Epithelial cell of alveolus of lung (primary cell): ENCODE data around the gene ABHD16A. TPM values are rescaled to one million over a fixed set of nuclear protein-coding genes. Genes with fewer than 3 reads are reported as not detected.

Experiments
- total RNA-seq: library from RNA; depleted of rRNA; stranded (reverse); fragments of >200 nt; gene quantifications from 2 replicates; pipeline ENCODE4 v1.2.1, GENCODE V29; 2015

Gene ABHD16A
- total RNA-seq = 28.1 and 28.7 TPM in 2 replicates

GRCh38 chr6:31702819-31703716 lies at the start of gene ABHD16A:
TSS of gene ABHD16A (minus strand) at chr6:31703324. CDS start at chr6:31703281, 43 bp downstream.

GRCh38 chr6:31739639-31740396 lies 36.7 kb upstream of the ABHD16A start, which contains the start of gene MSH5:
TSS of gene MSH5 (plus strand) at chr6:31740005. CDS start at chr6:31740467, 462 bp downstream.

GRCh38 chr6:31736021-31736767 lies 33.1 kb upstream of the ABHD16A start, which contains the start of gene CLIC1:
TSS of gene CLIC1 (minus strand) at chr6:31736530. CDS start at chr6:31736300, 230 bp downstream.

GRCh38 chr6:31728767-31729514 lies 25.8 kb upstream of the ABHD16A start, which contains the start of gene DDAH2:
TSS of gene DDAH2 (minus strand) at chr6:31729299. CDS start at chr6:31729161, 138 bp downstream.

GRCh38 chr6:31723245-31723979 lies 20.3 kb upstream of the ABHD16A start, which contains the start of gene MPIG6B:
TSS of gene MPIG6B (plus strand) at chr6:31723373. CDS start at chr6:31723384, 11 bp downstream.

GRCh38 chr6:31721351-31722020 lies 18.4 kb upstream of the ABHD16A start, which contains the start of gene LY6G6C:
TSS of gene LY6G6C (minus strand) at chr6:31721746. CDS start at chr6:31721679, 67 bp downstream.

GRCh38 chr6:31715022-31715958 lies 12.2 kb upstream of the ABHD16A start, which contains the start of gene LY6G6D:
TSS of gene LY6G6D (plus strand) at chr6:31715348. CDS start at chr6:31715356, 8 bp downstream.

GRCh38 chr6:31706599-31706998 lies 3.5 kb upstream of the ABHD16A start, which contains the start of gene LY6G6F:
TSS of gene LY6G6F (plus strand) at chr6:31706866. CDS start at chr6:31706907, 41 bp downstream.

GRCh38 chr6:31680226-31681134 lies 22.6 kb downstream of the ABHD16A start, which contains the start of gene LY6G5C:
TSS of gene LY6G5C (minus strand) at chr6:31681067. CDS start at chr6:31680373, 694 bp downstream.

GRCh38 chr6:31669676-31670075 lies 33.4 kb downstream of the ABHD16A start, which contains the start of gene LY6G5B:
TSS of gene LY6G5B (plus strand) at chr6:31669976. CDS start at chr6:31670951, 975 bp downstream.

GRCh38 chr6:31665501-31666336 lies 37.4 kb downstream of the ABHD16A start, which contains the start of gene CSNK2B:
TSS of gene CSNK2B (plus strand) at chr6:31666080. CDS start at chr6:31666832, 752 bp downstream.

GRCh38 chr6:31664790-31665500 lies 38.2 kb downstream of the ABHD16A start, which contains the start of gene GPANK1:
TSS of gene GPANK1 (minus strand) at chr6:31664997. CDS start at chr6:31664478, 519 bp downstream.

GRCh38 chr6:31660381-31661261 lies 42.5 kb downstream of the ABHD16A start, which contains the start of gene C6orf47:
TSS of gene C6orf47 (minus strand) at chr6:31660778. CDS start at chr6:31659947, 831 bp downstream.

